Peyer's patch (tissue), 4 donors: ENCODE data around the gene VASN.

ENCODE experiments used
- POLR2A ChIP-seq, 2 donors: fragments of 450-650 bp; IDR thresholded peaks; one replicate each; pipeline ENCODE4 v1.5.1; 2017; ENCODE audit warnings: antibody characterized with exemption in 2 of 2, mild to moderate bottlenecking in 2 of 2, moderate library complexity in 2 of 2
- TF ChIP-seq, protein P1 (sequence below), 6 experiments: fragments of 450-650 bp in 4 of 6; fragments of 200-600 bp in 2 of 6; sonication (generic) in 1 of 6; IDR thresholded peaks; one replicate each; pipeline ENCODE4 v1.5.1; 2017 to 2019; ENCODE audit warnings: antibody characterized with exemption in 6 of 6, mild to moderate bottlenecking in 3 of 6, moderate library complexity in 1 of 6

DNA sequence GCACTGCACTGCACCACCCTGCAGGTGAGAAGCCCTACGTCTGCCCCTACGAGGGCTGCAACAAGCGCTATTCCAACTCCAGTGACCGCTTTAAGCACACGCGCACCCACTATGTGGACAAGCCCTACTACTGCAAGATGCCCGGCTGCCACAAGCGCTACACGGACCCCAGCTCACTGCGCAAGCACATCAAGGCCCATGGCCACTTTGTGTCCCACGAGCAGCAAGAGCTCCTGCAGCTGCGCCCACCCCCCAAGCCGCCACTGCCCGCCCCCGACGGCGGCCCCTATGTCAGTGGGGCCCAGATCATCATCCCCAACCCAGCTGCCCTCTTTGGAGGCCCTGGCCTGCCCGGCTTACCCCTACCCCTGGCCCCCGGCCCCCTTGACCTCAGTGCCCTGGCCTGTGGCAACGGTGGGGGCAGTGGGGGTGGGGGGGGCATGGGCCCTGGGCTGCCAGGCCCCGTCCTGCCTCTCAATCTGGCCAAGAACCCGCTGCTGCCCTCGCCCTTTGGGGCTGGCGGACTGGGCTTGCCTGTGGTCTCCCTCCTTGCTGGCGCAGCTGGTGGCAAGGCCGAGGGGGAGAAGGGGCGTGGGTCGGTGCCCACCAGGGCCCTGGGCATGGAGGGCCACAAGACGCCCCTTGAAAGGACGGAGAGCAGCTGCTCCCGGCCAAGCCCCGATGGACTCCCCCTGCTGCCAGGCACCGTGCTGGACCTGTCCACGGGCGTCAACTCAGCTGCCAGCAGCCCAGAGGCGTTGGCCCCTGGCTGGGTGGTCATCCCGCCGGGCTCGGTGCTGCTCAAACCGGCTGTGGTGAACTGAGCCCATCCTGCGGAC lies 34.7 kb upstream of the VASN start:
- TF ChIP-seq, protein P1, sequence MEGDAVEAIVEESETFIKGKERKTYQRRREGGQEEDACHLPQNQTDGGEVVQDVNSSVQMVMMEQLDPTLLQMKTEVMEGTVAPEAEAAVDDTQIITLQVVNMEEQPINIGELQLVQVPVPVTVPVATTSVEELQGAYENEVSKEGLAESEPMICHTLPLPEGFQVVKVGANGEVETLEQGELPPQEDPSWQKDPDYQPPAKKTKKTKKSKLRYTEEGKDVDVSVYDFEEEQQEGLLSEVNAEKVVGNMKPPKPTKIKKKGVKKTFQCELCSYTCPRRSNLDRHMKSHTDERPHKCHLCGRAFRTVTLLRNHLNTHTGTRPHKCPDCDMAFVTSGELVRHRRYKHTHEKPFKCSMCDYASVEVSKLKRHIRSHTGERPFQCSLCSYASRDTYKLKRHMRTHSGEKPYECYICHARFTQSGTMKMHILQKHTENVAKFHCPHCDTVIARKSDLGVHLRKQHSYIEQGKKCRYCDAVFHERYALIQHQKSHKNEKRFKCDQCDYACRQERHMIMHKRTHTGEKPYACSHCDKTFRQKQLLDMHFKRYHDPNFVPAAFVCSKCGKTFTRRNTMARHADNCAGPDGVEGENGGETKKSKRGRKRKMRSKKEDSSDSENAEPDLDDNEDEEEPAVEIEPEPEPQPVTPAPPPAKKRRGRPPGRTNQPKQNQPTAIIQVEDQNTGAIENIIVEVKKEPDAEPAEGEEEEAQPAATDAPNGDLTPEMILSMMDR (IDR thresholded peaks at IDR 0.05) = no peak
- TF ChIP-seq POLR2A (IDR thresholded peaks at IDR 0.05) = no peak
